GM13976 (cell line): ENCODE results near the gene ATXN7L1.
"Not testable (repeated sequence)": the region's sequence is repeated elsewhere in the genome, so short reads cannot be mapped to it uniquely, and the experiment has no call there.

Experiments used
- DNase-seq: peaks from one replicate; pipeline ENCODE4 v3.0.0; 2012; ENCODE audit warnings: low spot score
- CTCF ChIP-seq: IDR thresholded peaks from 2 replicates; pipeline ENCODE4 v1.5.1; 2012; ENCODE audit warnings: borderline replicate concordance, mild to moderate bottlenecking; ENCODE audit not compliant: insufficient read depth; ENCODE audit errors: extremely low read depth, missing control alignments, control extremely low read depth
- in situ Hi-C: fragments of 300-500 bp; cut with MboI; formaldehyde crosslinking; loops from one replicate; pipeline ENCODE4 v1.12.0; 2022; ENCODE audit warnings: low sequenced_read_pairs, mixed read lengths, inconsistent platforms; ENCODE audit not compliant: unreplicated experiment

ATXN7L1 gene

DNA sequence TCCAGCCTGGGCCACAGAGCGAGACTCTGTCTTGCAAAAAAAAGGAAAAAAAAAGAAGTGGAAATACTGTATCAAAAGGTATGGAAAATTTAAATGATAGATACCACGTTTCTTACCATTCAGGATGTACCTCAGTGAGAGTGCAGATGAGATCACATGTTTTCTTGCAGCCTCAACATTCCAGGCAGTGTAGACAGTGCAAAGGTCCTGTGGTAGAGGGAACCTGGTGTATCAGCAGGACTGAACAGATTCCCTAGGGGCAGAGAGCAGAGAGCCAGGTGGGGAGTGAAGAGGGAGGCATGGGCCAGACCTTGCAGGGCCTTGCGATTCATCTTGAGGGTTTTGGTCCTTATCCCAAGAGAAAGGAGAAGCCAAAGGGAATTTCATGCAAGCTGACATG is 17.7 kb upstream of the ATXN7L1 start:
- no peak for DNase-seq
- in situ Hi-C loops, result no loop called here
- no peak for TF ChIP-seq CTCF

- DNase-seq, result no peak
- in situ Hi-C loops, result no loop called here
- TF ChIP-seq CTCF, result no peak
Observed at GRCh38 chr7:105892387-105892786, 16.0 kb upstream of the ATXN7L1 start.

- TF ChIP-seq CTCF, result no peak
- in situ Hi-C loops, result no loop called here
- DNase-seq, result no peak
Observed at GRCh38 chr7:105890290-105890997, 14.0 kb upstream of the ATXN7L1 start.

- no peak for TF ChIP-seq CTCF
- DNase-seq, result no peak
- in situ Hi-C loops, result no loop called here
Observed at GRCh38 chr7:105887569-105888189, 11.3 kb upstream of the ATXN7L1 start.

- TF ChIP-seq CTCF, result no peak
- in situ Hi-C loops, result no loop called here
- no peak for DNase-seq
Observed at GRCh38 chr7:105886776-105887175, 10.4 kb upstream of the ATXN7L1 start.

DNA sequence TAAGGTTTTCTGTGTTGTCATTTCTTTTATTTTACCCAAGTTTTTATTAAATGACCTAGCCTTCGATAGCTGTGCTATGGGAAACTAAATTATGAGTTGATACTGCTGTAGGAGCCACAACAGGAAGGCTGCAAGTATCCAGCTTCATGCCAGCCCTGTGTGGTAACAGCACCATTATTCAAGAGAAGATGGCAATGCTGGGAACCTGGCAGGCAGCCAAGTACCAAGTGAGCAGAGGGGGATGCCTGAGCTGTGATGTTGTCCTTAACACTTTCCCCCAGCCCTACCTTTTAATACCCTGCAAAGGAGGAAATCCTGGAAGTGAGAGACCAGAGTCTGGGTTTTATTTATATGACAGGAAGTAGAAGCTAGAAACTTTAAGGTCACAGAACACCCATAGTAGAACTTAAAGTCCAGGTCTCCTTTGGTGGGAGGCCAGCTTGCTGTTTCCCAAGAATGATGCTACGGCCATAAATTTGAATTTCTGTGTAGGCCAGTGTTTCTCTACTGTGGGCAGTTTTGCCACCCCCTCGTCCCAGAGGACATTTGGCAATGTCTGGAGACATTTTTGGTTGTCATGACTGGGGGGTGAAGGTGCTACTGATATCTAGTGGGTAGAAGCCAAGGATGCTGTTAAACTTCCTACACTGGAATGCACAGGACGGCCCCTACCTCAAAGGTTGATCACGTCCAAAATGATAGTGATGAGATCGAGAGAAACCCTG is 9.2 kb upstream of the ATXN7L1 start:
- no peak for DNase-seq
- in situ Hi-C loops, result no loop called here
- no peak for TF ChIP-seq CTCF

DNA sequence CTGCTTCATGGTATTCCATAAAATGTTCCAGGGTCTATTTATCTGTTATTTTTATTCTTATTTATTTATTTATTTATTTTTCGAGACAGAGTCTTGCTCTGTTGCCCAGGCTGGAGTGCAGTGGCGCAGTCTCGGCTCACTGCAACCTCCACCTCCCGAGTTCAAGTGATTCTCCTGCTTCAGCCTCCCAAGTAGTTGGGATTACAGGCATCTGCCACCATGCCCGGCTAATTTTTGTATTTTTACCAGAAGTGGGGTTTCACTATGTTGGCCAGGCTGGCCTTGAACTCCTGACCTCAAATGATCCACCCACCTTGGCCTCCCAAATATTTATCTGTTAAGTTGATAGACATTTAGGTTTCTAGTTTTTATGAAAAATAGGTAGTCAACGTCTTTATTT is 6.8 kb upstream of the ATXN7L1 start:
- in situ Hi-C loops, DNase-seq: not testable (repeated sequence)
